WTC11 (cell line): ENCODE results near the gene LPIN3. TPM values are rescaled to one million over a fixed set of nuclear protein-coding genes. Genes with fewer than 3 reads are reported as not detected.

Experiments
- ATAC-seq: fragments of 200-7000 bp; cut with Tn5 transposase; 2 replicates; pipeline ENCODE4 v1.10.0; 2021; ENCODE audit warnings: mild to moderate bottlenecking, moderate library complexity
- CTCF ChIA-PET: fragments of 300-600 bp; sonication (Branson Sonifier 250); formaldehyde crosslinking; loops from one replicate; lab custom pipeline; 2021; ENCODE audit warnings: antibody characterized with exemption; lab: Charles Lee
- POLR2A ChIA-PET: fragments of 350-600 bp; sonication (Branson Sonifier 250); formaldehyde crosslinking; loops from one replicate; lab custom pipeline; 2021; ENCODE audit warnings: antibody characterized with exemption; lab: Charles Lee
- DNase-seq: peaks from one replicate; pipeline ENCODE4 v3.0.0; 2021; ENCODE audit warnings: low spot score
- H3K27ac Mint-ChIP-seq: 2 replicates; pipeline ENCODE4 v1.8.0; 2021; ENCODE audit warnings: mixed read lengths
- H3K27me3 Mint-ChIP-seq: 2 replicates; pipeline ENCODE4 v1.8.0; 2021; ENCODE audit warnings: low read depth, mild to moderate bottlenecking, moderate library complexity, mixed read lengths
- H3K36me3 Mint-ChIP-seq: 2 replicates; pipeline ENCODE4 v1.8.0; 2021; ENCODE audit warnings: mixed read lengths
- H3K4me1 Mint-ChIP-seq: 2 replicates; pipeline ENCODE4 v1.8.0; 2022; ENCODE audit warnings: mixed read lengths
- H3K4me3 Mint-ChIP-seq: 2 replicates; pipeline ENCODE4 v1.8.0; 2021; ENCODE audit warnings: mild to moderate bottlenecking, moderate library complexity, mixed read lengths
- H3K9me3 Mint-ChIP-seq: 2 replicates; pipeline ENCODE4 v1.8.0; 2021; ENCODE audit warnings: mixed read lengths
- ATF1 ChIP-seq: sonication (generic); formaldehyde crosslinking; IDR thresholded peaks from 2 replicates; pipeline ENCODE4 v1.8.1; 2023; ENCODE audit warnings: mild to moderate bottlenecking, moderate library complexity, missing genetic modification reagents
- ATF2 ChIP-seq: sonication (generic); formaldehyde crosslinking; IDR thresholded peaks from 2 replicates; pipeline ENCODE4 v1.8.1; 2022; ENCODE audit warnings: low read depth, missing genetic modification reagents, borderline replicate concordance
- CDX4 ChIP-seq: fragments of 250-450 bp; sonication (Bioruptor Pico); IDR thresholded peaks from 2 replicates; pipeline ENCODE4 v1.9.0; 2021; ENCODE audit warnings: moderate library complexity, mild to moderate bottlenecking, inconsistent platforms, borderline replicate concordance
- CTCF ChIP-seq: fragments of 200-600 bp; IDR thresholded peaks from 2 replicates; pipeline ENCODE4 v1.8.0; 2022; ENCODE audit warnings: antibody characterized with exemption
- E2F5 ChIP-seq: sonication (generic); formaldehyde crosslinking; IDR thresholded peaks from 2 replicates; pipeline ENCODE4 v1.8.1; 2022; ENCODE audit warnings: mild to moderate bottlenecking, moderate library complexity, missing genetic modification reagents
- EMX1 ChIP-seq: fragments of 250-450 bp; sonication (Bioruptor Pico); IDR thresholded peaks from 2 replicates; pipeline ENCODE4 v1.8.0; 2021; ENCODE audit warnings: mild to moderate bottlenecking
- HMGA2 ChIP-seq: fragments of 250-450 bp; sonication (Bioruptor Pico); IDR thresholded peaks from 2 replicates; pipeline ENCODE4 v1.4.0; 2021; ENCODE audit warnings: mild to moderate bottlenecking, moderate library complexity
- JUN ChIP-seq: sonication (generic); formaldehyde crosslinking; IDR thresholded peaks from 2 replicates; pipeline ENCODE4 v1.8.0; 2023; ENCODE audit warnings: mild to moderate bottlenecking, missing genetic modification reagents
- KAT7 ChIP-seq: sonication (generic); formaldehyde crosslinking; IDR thresholded peaks from 2 replicates; pipeline ENCODE4 v1.8.1; 2023; ENCODE audit warnings: missing genetic modification reagents, mild to moderate bottlenecking, borderline replicate concordance
- MLX ChIP-seq: sonication (generic); formaldehyde crosslinking; IDR thresholded peaks from 2 replicates; pipeline ENCODE4 v1.8.1; 2023; ENCODE audit warnings: mild to moderate bottlenecking, missing genetic modification reagents, moderate library complexity
- MXD4 ChIP-seq: fragments of 250-450 bp; sonication (Bioruptor Pico); IDR thresholded peaks from 2 replicates; pipeline ENCODE4 v1.8.0; 2021; ENCODE audit warnings: mild to moderate bottlenecking, moderate library complexity, borderline replicate concordance
- NFE2L1 ChIP-seq: sonication (generic); formaldehyde crosslinking; IDR thresholded peaks from 2 replicates; pipeline ENCODE4 v1.8.1; 2023; ENCODE audit warnings: missing genetic modification reagents
- NR2C2 ChIP-seq: sonication (generic); formaldehyde crosslinking; IDR thresholded peaks from 2 replicates; pipeline ENCODE4 v1.8.0; 2022; ENCODE audit warnings: mild to moderate bottlenecking, missing genetic modification reagents
- SOX15 ChIP-seq: fragments of 250-450 bp; sonication (Bioruptor Pico); IDR thresholded peaks from 2 replicates; pipeline ENCODE4 v1.9.0; 2021; ENCODE audit warnings: mild to moderate bottlenecking
- STAT6 ChIP-seq: sonication (generic); formaldehyde crosslinking; conservative IDR thresholded peaks from 2 replicates; pipeline ENCODE4 v1.8.1; 2023; ENCODE audit warnings: mild to moderate bottlenecking, low read depth, missing genetic modification reagents, moderate library complexity
- TEAD4 ChIP-seq: sonication (generic); formaldehyde crosslinking; IDR thresholded peaks from 2 replicates; pipeline ENCODE4 v1.8.0; 2022; ENCODE audit warnings: mild to moderate bottlenecking, missing genetic modification reagents
- TP53 ChIP-seq: sonication (generic); formaldehyde crosslinking; IDR thresholded peaks from 2 replicates; pipeline ENCODE4 v1.8.1; 2023; ENCODE audit warnings: mild to moderate bottlenecking, missing genetic modification reagents
- USF2 ChIP-seq: sonication (generic); formaldehyde crosslinking; IDR thresholded peaks from 2 replicates; pipeline ENCODE4 v1.8.1; 2023; ENCODE audit warnings: mild to moderate bottlenecking, missing genetic modification reagents, moderate library complexity
- ZNF532 ChIP-seq: fragments of 250-450 bp; sonication (Bioruptor Pico); IDR thresholded peaks from 2 replicates; pipeline ENCODE4 v1.9.0; 2021; ENCODE audit warnings: mild to moderate bottlenecking, borderline replicate concordance
- total RNA-seq: library from RNA; stranded (reverse); gene quantifications from 3 replicates; pipeline ENCODE4 v1.2.3, GENCODE V29; 2021

The LPIN3 gene
- total RNA-seq, 1 experiment from 2014 or later: 7.9 TPM

- H3K27me3 Mint-ChIP-seq: no peaks in the 10 kb centered on the region
- DNase-seq: no peak
- no peak for TF ChIP-seq MLX
- no peak for TF ChIP-seq ATF1
- no peak for TF ChIP-seq KAT7
- H3K9me3 Mint-ChIP-seq: no peaks in the 10 kb centered on the region
- H3K36me3 Mint-ChIP-seq: no peaks in the 10 kb centered on the region
- POLR2A ChIA-PET: no interaction called here
- H3K27ac Mint-ChIP-seq: no peak overlapping the region
- H3K4me3 Mint-ChIP-seq: no peak overlapping the region
- ATAC-seq: no peak
- CTCF ChIA-PET: interaction anchor here (1.0 kb wide), 1 partner anchor 51 kb away, joined by 3 read pairs; no protein-coding TSS in a partner anchor
- H3K4me1 Mint-ChIP-seq: peaks cover 23% of the 10 kb centered on the region
Measured at GRCh38 chr20:41300886-41301285, 39.7 kb upstream of the LPIN3 start.

GRCh38 chr20:41304002-41304401 lies 36.6 kb upstream of the LPIN3 start:
- Mint-ChIP-seq H3K36me3 (no peaks in the 10 kb centered on the region), H3K4me1 (peaks cover 27% of the 10 kb centered on the region), H3K27me3 (no peaks in the 10 kb centered on the region), H3K4me3 (no peak overlapping the region), H3K9me3 (no peaks in the 10 kb centered on the region), H3K27ac (no peak overlapping the region)
- ATAC-seq (no peak), DNase-seq (no peak)
- TF ChIP-seq STAT6 (CRISPR knock-in tag): no peak
- TF ChIP-seq JUN (CRISPR knock-in tag): no peak
- no peak for TF ChIP-seq EMX1
- TF ChIP-seq CTCF: no peak
- no peak for TF ChIP-seq ZNF532 (CRISPR knock-in tag)
- TF ChIP-seq ATF2: no peak
- TF ChIP-seq CDX4: no peak
- no peak for TF ChIP-seq E2F5
- no peak for TF ChIP-seq TEAD4 (CRISPR knock-in tag)
- no peak for TF ChIP-seq HMGA2
- TF ChIP-seq NFE2L1 (CRISPR knock-in tag): no peak
- TF ChIP-seq USF2 (CRISPR knock-in tag): no peak
- no peak for TF ChIP-seq NR2C2 (CRISPR knock-in tag)
- TF ChIP-seq SOX15 (CRISPR knock-in tag): no peak
- no peak for TF ChIP-seq TP53 (CRISPR knock-in tag)
- no peak for TF ChIP-seq MXD4
- POLR2A ChIA-PET: no interaction called here
- CTCF ChIA-PET: interaction anchor here (2.0 kb wide), 1 partner anchor 54 kb away, joined by 4 read pairs; no protein-coding TSS in a partner anchor
